GM21381 (cell line): ENCODE results near the gene POLG2.
"Not testable (repeated sequence)": the region's sequence is repeated elsewhere in the genome, so short reads cannot be mapped to it uniquely, and the experiment has no call there.

Experiments
- ATAC-seq: cut with Tn5 transposase; IDR thresholded peaks from one replicate; pipeline ENCODE4 v1.9.1; 2021; ENCODE audit warnings: mild to moderate bottlenecking, moderate library complexity; ENCODE audit not compliant: unreplicated experiment

The POLG2 gene

DNA sequence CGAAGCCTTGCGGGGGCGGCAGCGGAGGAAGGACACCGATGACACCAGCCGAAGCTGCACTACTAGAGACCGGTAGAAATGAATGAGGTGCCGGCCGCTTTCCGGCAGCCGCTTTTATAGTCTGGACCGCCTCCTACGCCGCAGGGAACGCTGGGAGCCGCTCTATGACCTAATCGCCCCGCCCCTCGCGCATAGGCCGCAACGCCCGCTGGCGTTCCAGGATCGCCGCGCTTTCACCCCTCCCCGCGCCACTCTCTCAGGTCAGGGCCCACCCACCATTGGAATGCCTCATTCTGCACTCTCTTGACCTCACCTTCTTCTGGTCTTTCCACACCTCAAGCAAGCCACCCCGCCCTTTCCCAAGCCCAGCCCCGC, 9.3 kb upstream of the POLG2 start, which contains the start of gene DDX5:
DDX5 (minus strand) TSS at position 89 of the 375 bp plus-strand sequence. CDS start 170 bp downstream, outside the sequence.
- peak; percentile 60 for ATAC-seq

GRCh38 chr17:64505340-64506200, 8.7 kb upstream of the POLG2 start:
- no peak for ATAC-seq

- ATAC-seq, result no peak
Observed at GRCh38 chr17:64504769-64505339, 8.0 kb upstream of the POLG2 start.

GRCh38 chr17:64503821-64504768, 7.2 kb upstream of the POLG2 start:
- ATAC-seq, result no peak

DNA sequence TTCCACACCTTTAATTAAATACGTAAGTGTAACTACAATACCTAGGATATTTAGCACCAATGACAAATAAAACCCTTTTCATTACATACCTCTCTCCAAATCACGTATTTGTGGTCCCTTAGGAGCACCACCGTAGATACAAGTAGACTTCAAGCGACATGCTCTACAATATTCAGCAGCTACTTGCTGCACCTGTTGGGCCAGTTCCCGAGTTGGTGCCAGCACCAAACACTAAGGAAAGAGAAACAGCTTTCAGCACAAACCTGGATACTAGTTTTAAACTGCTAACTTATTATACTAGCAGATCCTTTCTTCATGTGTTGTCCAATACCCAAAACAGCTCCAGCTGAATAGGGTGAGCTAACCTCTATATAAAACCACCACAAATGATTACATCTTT, 6.5 kb upstream of the POLG2 start:
- no peak for ATAC-seq

- no peak for ATAC-seq
Observed at GRCh38 chr17:64502809-64503208, 6.0 kb upstream of the POLG2 start.

DNA sequence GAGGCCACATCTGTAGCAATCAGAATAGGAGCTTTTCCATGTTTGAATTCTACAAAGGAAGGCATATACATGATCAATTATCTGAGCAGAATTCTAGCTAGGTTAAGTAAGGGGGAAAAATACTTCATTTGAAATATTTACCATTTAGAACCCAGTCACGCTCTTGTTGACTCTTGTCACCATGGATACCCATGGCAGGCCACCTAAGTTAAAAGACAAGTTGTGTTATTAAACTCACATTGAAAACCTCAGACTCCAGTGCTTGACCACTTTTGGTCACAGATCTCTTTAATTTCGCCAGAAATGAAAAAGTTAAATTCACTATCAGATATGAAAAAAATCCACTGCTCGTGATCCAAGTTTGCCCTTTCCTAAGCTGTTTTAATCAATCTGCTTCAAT, 5.2 kb upstream of the POLG2 start:
- ATAC-seq, result no peak

DNA sequence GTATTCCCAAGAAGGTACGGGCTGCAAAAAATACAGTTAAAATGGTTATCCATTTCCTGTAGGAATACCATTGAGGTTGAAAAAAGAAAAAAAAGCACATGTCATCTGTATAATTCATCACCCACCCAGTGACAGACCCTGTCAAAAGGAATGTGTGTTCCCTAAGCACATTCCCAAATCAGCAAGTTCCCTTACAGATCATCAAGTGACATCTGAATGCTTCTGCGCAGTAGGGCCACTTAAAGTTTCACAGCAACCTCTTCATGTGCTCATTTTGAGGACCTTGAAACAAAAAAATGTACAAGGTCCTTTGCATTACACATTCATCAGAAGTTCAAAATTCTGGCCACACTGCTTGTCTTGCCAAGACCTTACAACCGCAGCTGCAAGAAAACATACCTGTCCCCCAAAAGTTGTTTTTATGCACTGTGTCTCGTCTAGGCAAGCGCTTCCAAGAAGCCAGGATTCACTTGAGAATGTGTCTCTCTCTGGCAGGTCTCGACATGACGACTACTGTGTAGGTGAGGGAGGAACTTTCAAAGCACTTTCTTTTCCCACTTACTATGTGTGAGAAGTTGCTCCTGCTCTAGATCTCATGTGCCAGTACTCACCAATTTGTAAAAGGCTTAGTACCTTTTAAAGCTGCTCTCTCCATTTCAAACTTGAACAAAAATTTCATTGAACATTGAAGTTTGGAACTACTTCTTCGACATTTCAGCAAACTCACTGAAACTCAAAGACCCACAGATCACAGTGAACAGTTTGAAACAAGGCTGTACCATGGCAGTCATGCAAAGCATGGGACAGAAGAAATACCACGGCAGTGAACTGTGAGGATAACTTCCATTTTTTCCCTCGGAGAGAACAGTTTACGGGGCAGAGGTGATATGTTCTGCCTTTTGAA, 4.3 kb upstream of the POLG2 start:
- no peak for ATAC-seq

GRCh38 chr17:64500487-64500859, 3.6 kb upstream of the POLG2 start:
- no peak for ATAC-seq

- ATAC-seq, result no peak
Observed at GRCh38 chr17:64499805-64500486, 3.1 kb upstream of the POLG2 start.

DNA sequence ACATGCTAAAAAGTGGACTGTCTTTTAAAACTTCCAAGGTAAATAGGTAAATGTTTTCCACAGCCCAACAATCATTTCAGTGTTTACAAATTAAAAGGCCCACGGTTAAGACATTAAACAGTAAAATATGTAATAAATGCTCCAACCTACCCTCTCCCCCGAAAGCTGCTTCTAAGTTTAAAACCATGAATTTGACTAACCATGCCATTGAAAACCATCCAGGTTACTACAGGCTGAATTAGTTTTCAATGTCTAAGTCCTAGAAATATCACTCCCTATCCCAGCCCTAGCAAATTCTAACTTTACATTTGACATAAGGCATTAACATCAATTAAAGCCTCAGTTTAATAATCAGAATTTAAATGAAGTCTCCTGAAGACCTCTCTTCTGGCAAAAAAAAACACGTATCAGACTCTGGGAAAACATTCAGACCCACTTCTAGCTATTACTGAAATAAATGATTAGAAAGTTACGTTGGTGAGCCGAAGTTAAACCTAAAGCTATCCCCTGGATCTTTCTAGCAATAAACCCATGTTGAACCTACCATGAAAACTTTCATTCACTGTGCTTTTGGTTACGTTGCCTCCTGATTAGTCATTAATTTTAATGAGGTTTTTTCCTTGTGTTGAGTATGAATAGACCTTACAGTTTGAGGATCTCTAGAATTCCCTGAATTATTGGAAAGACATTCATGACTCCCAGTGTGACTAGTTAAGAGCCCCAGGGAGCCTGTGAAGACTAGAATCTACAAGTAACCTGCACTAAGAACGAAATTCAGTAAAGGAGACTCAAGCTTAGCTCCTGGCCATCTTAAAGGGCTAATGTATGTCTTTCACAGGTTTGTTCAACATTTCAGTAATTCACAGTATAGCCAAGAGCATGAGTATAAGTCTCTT, 1.7 kb upstream of the POLG2 start:
- ATAC-seq, result no peak

DNA sequence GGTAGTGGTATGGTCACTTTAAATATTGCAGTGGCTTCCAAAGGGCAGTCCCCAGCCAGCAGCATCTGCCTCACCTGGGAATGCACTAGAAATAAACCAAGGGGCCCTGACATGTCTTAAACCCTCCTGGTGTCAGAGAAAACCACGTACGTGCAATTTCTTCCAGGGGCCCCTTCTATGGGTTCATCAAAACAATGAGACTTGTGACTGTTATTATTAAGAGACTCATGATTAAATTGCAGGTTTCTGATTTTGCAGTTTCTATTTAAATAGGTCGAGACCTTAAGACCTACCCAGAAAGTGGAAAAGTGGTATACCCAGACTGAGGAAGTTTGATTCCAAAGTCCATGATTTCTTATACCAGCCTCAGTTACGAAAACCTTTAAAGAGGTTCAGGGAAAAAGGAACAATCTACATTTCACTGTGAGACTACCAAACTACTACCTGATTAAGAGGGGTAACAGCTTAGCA, 746 bp upstream of the POLG2 start:
- no peak for ATAC-seq

DNA sequence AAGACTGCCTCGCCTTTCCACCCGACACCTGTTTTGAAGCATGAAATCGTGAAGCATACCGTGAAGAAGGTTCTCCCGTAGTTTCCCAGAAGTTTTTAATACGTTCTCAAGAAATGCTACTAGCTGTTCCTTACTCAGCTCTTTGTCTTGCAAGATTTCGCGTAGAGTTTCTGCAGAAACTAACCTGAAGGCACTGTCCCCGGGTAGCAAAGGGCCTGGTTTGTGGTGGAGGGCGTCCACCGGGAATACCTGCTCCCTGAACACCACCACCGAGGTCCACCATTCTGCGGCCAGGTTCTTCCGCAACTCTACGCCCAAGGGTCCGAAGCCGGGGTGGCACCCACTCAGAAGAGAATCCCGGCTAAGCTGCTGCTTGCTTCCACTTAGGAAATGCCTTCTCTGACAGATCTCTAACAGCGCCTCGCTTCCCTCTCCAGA, 487 bp downstream of the POLG2 start:
- ATAC-seq, result peak; percentile 3

GRCh38 chr17:64495300-64495699, 1.6 kb downstream of the POLG2 start:
- ATAC-seq, result not testable (repeated sequence)

GRCh38 chr17:64494121-64494520, 2.7 kb downstream of the POLG2 start:
- ATAC-seq, result no peak

DNA sequence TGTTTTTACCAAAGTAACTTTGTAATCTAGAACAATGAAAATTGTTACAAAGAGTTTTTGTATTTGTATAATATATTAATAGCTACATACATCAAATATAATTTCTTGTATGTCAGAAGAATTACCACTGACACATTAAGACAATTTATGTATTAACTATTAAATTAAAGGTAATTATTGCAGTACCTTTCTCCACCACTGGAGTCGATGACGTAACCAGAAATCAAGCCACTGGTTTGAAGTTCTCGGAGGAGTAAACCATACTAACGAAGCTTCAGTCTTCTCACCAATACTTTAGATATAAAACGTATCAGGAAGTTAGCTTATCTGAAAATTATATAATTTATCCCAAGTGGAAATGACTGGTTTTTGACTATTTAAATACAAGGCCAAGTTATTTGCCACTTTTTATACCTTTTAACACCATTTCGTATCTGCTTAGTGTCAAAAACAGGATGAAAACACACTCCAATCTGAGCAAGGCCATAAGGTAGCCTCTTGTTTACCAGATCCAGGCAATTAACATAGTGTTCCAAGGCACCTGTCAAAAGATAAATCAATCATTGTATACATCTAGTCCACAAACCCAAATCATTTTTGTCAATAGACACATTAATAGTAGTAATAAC, 4.3 kb downstream of the POLG2 start:
- ATAC-seq, result no peak

DNA sequence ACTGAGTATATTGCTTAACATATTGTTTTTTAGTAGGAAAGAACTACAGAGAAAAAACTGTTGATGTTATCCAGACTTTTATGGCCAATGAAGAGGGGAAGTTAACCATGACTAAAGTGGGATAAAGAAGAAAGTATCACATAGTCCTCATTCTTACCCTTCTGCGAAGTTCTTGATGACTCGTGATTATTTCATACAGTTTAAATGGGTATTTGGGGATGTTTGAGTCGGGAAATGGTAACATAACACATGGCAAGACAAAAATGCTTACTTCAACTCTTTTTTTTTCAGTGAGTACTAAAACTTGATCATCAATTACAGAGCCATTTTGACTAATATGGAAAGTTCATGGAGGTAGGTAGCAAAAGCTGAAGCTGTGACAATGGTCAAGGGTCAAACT, 4.9 kb downstream of the POLG2 start:
- no peak for ATAC-seq
